ENCODE measurements around the gene YKT6. TPM values are rescaled to one million over a fixed set of nuclear protein-coding genes. Genes with fewer than 3 reads are reported as not detected.
"Not testable (repeated sequence)": the region's sequence is repeated elsewhere in the genome, so short reads cannot be mapped to it uniquely, and the experiment has no call there.

Gene YKT6
- total and polyA plus RNA-seq, 2 experiments from 2014 or later, result 75.7 to 86.9 TPM

DNA sequence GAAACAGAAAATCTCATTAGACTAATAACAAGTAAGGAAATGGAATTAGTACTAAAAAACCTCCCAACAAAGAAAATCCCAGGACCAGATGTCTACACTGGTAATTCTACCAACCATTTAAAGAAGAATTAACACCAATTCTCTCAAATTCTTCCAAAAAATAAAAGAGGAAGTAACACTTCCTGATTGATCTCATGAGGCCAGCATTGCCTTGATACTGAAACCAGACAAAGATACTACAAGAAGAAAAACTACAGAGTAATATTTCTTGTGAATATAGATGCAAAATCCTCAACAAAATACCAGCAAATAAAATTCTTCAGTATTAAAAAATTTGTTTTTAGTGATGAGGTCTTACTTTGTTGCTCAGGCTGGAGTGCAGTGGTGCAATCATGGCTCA, 32.9 kb upstream of the YKT6 start:
- no peak for DNase-seq (ENCODE audit: low spot score)

DNA sequence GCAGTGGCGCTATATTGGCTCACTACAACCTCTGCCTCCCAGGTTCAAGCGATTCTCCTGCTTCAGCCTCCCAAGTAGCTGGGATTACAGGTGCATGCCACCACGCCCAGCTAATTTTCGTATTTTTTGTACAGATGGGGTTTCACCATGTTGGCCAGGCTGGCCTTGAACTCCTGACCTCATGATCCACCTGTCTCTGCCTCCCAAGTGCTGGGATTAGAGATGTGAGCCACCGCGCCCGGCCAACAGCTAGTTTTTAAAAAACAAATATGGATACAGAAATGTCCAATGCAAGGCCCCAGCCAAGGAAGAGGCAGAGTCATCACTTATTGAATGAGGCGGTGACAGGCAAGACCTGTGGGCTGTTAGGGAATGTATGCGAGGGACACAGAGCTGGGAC, 28.9 kb upstream of the YKT6 start:
- WGBS (ENCODE audit: low lambda C conversion rate, missing lambda C conversion rate), result 83% methylated on average over 9 of the region's 9 CpGs

More for the DNA sequence above, 32.9 kb upstream of the YKT6 start:
- Histone ChIP-seq H3K4me1 (ENCODE audit: insufficient read depth) (no peaks in the 10 kb centered on the region), H3K27me3 (no peaks in the 10 kb centered on the region), H3K4me3 (no peak overlapping the region), H3K79me2 (no peaks in the 10 kb centered on the region), H3K9me3 (ENCODE audit: low read depth) (no peaks in the 10 kb centered on the region), H2AFZ (no peak overlapping the region), H3K9me2 (replicated peaks; ENCODE audit: insufficient read depth) (no peaks in the 10 kb centered on the region), H3K36me3 (replicated peaks; ENCODE audit: insufficient read depth, low read depth) (no peaks in the 10 kb centered on the region), H3K27ac (no peak overlapping the region), H3K4me2 (no peak overlapping the region), H4K20me1 (ENCODE audit: insufficient read depth, poor library complexity, severe bottlenecking) (no peaks in the 10 kb centered on the region)
- no peak for TF ChIP-seq EZH2phosphoT487 (IDR thresholded peaks at IDR 0.05; ENCODE audit: low read depth, severe bottlenecking, unreplicated experiment)
- TF ChIP-seq, protein P1, sequence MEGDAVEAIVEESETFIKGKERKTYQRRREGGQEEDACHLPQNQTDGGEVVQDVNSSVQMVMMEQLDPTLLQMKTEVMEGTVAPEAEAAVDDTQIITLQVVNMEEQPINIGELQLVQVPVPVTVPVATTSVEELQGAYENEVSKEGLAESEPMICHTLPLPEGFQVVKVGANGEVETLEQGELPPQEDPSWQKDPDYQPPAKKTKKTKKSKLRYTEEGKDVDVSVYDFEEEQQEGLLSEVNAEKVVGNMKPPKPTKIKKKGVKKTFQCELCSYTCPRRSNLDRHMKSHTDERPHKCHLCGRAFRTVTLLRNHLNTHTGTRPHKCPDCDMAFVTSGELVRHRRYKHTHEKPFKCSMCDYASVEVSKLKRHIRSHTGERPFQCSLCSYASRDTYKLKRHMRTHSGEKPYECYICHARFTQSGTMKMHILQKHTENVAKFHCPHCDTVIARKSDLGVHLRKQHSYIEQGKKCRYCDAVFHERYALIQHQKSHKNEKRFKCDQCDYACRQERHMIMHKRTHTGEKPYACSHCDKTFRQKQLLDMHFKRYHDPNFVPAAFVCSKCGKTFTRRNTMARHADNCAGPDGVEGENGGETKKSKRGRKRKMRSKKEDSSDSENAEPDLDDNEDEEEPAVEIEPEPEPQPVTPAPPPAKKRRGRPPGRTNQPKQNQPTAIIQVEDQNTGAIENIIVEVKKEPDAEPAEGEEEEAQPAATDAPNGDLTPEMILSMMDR (IDR thresholded peaks at IDR 0.05; ENCODE audit: poor library complexity), result no peak
- no peak for TF ChIP-seq EZH2 (IDR thresholded peaks at IDR 0.05; ENCODE audit: borderline replicate concordance)

DNA sequence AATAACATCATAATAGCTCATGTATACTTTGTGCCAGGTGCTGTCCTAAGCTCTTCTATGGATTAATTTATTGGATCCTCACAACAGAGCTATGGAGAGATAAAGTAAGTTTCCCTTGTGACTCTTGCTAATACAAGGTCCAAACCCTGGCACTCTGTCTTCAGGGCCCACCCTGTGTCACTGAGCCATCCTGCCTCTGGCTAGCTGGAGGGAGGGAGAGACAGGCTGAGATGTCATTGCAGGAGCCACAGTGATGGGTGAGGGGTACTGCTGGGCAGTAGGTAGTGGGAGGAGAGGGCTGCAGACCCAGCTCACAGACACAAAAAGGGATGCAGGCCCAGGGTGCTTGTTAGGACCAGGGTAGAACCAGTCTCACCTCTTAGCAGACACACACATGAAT, 28.4 kb upstream of the YKT6 start:
- TF ChIP-seq, protein P1 (IDR thresholded peaks at IDR 0.05; ENCODE audit: poor library complexity), result no peak
- TF ChIP-seq EZH2 (IDR thresholded peaks at IDR 0.05; ENCODE audit: borderline replicate concordance), result no peak
- no peak for TF ChIP-seq EZH2phosphoT487 (IDR thresholded peaks at IDR 0.05; ENCODE audit: low read depth, severe bottlenecking, unreplicated experiment)
- H3K4me1 ChIP-seq (ENCODE audit: insufficient read depth), result no peaks in the 10 kb centered on the region
- no peaks in the 10 kb centered on the region for H3K9me3 ChIP-seq (ENCODE audit: low read depth)
- H3K27me3 ChIP-seq, result no peaks in the 10 kb centered on the region
- no peak overlapping the region for H3K4me3 ChIP-seq
- H3K9me2 ChIP-seq (replicated peaks; ENCODE audit: insufficient read depth), result no peaks in the 10 kb centered on the region
- no peak overlapping the region for H3K4me2 ChIP-seq
- no peak for DNase-seq (ENCODE audit: low spot score)
- no peak overlapping the region for H3K27ac ChIP-seq
- no peaks in the 10 kb centered on the region for H3K36me3 ChIP-seq (replicated peaks; ENCODE audit: insufficient read depth, low read depth)
- no peaks in the 10 kb centered on the region for H3K79me2 ChIP-seq
- no peak overlapping the region for H2AFZ ChIP-seq
- H4K20me1 ChIP-seq (ENCODE audit: insufficient read depth, poor library complexity, severe bottlenecking), result no peaks in the 10 kb centered on the region

More for the DNA sequence above, 28.9 kb upstream of the YKT6 start:
- H4K20me1 ChIP-seq (ENCODE audit: insufficient read depth, poor library complexity, severe bottlenecking); H2AFZ ChIP-seq; H3K9me2 ChIP-seq (replicated peaks; ENCODE audit: insufficient read depth); H3K4me1 ChIP-seq (ENCODE audit: insufficient read depth); H3K4me2 ChIP-seq; H3K79me2 ChIP-seq; H3K9me3 ChIP-seq (ENCODE audit: low read depth); H3K27me3 ChIP-seq; H3K36me3 ChIP-seq (replicated peaks; ENCODE audit: insufficient read depth, low read depth); H3K4me3 ChIP-seq; H3K27ac ChIP-seq; DNase-seq (ENCODE audit: low spot score): not testable (repeated sequence)

DNA sequence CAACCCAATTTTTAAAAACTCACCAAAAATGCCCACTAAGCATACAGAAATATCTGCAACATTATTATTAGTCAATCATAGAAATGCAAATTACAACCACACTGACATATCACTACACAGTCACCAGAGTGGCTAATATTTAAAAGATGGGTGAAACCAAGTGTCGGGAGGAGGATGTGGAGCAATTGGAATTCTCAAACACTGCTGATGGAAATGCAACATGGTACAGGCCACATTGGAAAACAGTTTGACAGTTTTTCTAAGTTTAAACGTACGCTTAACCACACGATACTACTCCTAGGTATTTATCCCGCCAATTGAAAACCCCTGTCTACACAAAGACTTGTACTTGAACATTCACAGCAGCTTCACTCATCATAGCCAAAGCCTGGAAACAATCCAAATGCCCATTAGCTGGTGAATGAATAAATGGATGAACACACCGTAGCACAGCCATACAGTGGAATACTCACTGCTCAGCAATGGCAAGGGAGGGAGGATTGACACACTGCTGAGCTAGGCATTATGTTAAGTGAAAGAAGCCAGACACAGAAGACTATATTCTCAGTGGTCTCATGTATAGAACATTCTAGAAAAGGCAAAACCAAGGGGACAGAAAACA, 27.9 kb upstream of the YKT6 start:
- H3K4me1 ChIP-seq (ENCODE audit: insufficient read depth), result no peaks in the 10 kb centered on the region
- DNase-seq (ENCODE audit: low spot score), result no peak
- H3K79me2 ChIP-seq, result no peaks in the 10 kb centered on the region
- TF ChIP-seq EZH2 (IDR thresholded peaks at IDR 0.05; ENCODE audit: borderline replicate concordance), result no peak
- no peak for TF ChIP-seq EZH2phosphoT487 (IDR thresholded peaks at IDR 0.05; ENCODE audit: low read depth, severe bottlenecking, unreplicated experiment)
- TF ChIP-seq, protein P1 (IDR thresholded peaks at IDR 0.05; ENCODE audit: poor library complexity), result no peak
- H3K9me2 ChIP-seq (replicated peaks; ENCODE audit: insufficient read depth), result no peaks in the 10 kb centered on the region
- H3K4me2 ChIP-seq, result no peak overlapping the region
- H3K9me3 ChIP-seq (ENCODE audit: low read depth), result no peaks in the 10 kb centered on the region
- WGBS (ENCODE audit: low lambda C conversion rate, missing lambda C conversion rate), result 86% methylated on average over 6 of the region's 6 CpGs
- H3K36me3 ChIP-seq (replicated peaks; ENCODE audit: insufficient read depth, low read depth), result no peaks in the 10 kb centered on the region
- no peak overlapping the region for H3K4me3 ChIP-seq
- no peak overlapping the region for H2AFZ ChIP-seq
- H3K27ac ChIP-seq, result no peak overlapping the region
- no peaks in the 10 kb centered on the region for H3K27me3 ChIP-seq
- H4K20me1 ChIP-seq (ENCODE audit: insufficient read depth, poor library complexity, severe bottlenecking), result no peaks in the 10 kb centered on the region
